Stomach (tissue), 19 donors: ENCODE measurements around the gene ATL1. TPM values are rescaled to one million over a fixed set of nuclear protein-coding genes. Genes with fewer than 3 reads are reported as not detected.
A peak's percentile ranks its signal among the peaks of the same experiment; 100 is the strongest.

Source experiments
- DNase-seq, 2 donors: peaks; one replicate each; pipeline versions ENCODE4 v3.0.0 to v3.0.0-alpha.2; 2013 to 2019
- H3K27ac ChIP-seq, 5 donors: fragments of 200-600 bp in 4 of 5; sonication (generic) in 4 of 5; one replicate each; pipeline ENCODE4 v1.5.1; 2013 to 2019; ENCODE audit warnings: mild to moderate bottlenecking in 1 of 5, moderate library complexity in 1 of 5
- H3K27me3 ChIP-seq, 3 donors: fragments of 200-600 bp; sonication (generic); one replicate each; pipeline ENCODE4 v1.5.1; 2017 to 2019; ENCODE audit warnings: mixed run types in 1 of 3
- H3K36me3 ChIP-seq, 4 donors: fragments of 200-600 bp; sonication (generic); 1 replicate in 3 of 4; 2 replicates in 1 of 4; pipeline ENCODE4 v1.5.1; 2016 to 2019
- H3K4me1 ChIP-seq, 4 donors: fragments of 200-600 bp; sonication (generic); one replicate each; pipeline ENCODE4 v1.5.1; 2016 to 2019
- H3K4me3 ChIP-seq, 4 donors: fragments of 200-600 bp; sonication (generic) in 3 of 4; one replicate each; pipeline ENCODE4 v1.5.1; 2016 to 2019; ENCODE audit warnings: mild to moderate bottlenecking in 1 of 4
- H3K9me3 ChIP-seq, 4 donors: fragments of 200-600 bp; sonication (generic); one replicate each; pipeline ENCODE4 v1.5.1; 2016 to 2019
- CTCF ChIP-seq, 7 experiments: fragments of 450-650 bp in 4 of 7; fragments of 200-600 bp in 3 of 7; sonication (generic) in 3 of 7; IDR thresholded peaks; one replicate each; pipeline ENCODE4 v1.5.1; 2016 to 2019; ENCODE audit warnings: antibody characterized with exemption in 7 of 7, control low read depth in 2 of 7, mild to moderate bottlenecking in 1 of 7
- EP300 ChIP-seq: sonication (generic); formaldehyde crosslinking; IDR thresholded peaks from one replicate; pipeline ENCODE4 v1.6.1; 2017; ENCODE audit warnings: antibody characterized with exemption
- POLR2A ChIP-seq, 4 donors: fragments of 450-650 bp; IDR thresholded peaks; one replicate each; pipeline ENCODE4 v1.6.1; 2016; ENCODE audit warnings: antibody characterized with exemption in 4 of 4, control low read depth in 2 of 4, mild to moderate bottlenecking in 1 of 4, moderate library complexity in 1 of 4
- POLR2AphosphoS5 ChIP-seq, 3 donors: sonication (generic); formaldehyde crosslinking; IDR thresholded peaks; one replicate each; pipeline ENCODE4 v1.6.1; 2016; ENCODE audit warnings: antibody characterized with exemption in 3 of 3
- WGBS, 5 donors: extraction: QIAGEN DNeasy Blood & Tissue Kit in 3 of 5; methylation state at CpG; one replicate each; pipeline versions ENCODE4 v1.1.5 to v1.1.7; 2013 to 2018; 5-methylcytosine and 5-hydroxymethylcytosine counted together
- intact Hi-C: fragments of 100-400 bp; cut with DNase I; formaldehyde crosslinking; loops from one replicate; pipeline ENCODE4 v1.15.1; 2023; ENCODE audit warnings: low total_unique reads
- long read RNA-seq, 10 donors: transcript quantifications; one replicate each; lab custom pipeline, GENCODE V29; 2026
- polyA plus RNA-seq, 3 donors: library from polyadenylated mRNA; stranded (reverse); fragments of 200-250 nt; gene quantifications; one replicate each; pipeline ENCODE4 v1.2.3, GENCODE V29; 2013
- total RNA-seq, 5 donors: library from RNA; depleted of rRNA; stranded (reverse); fragments of >200 nt; gene quantifications; one replicate each; pipeline versions ENCODE4 v1.1.0 to v1.2.3, GENCODE V29; 2014 to 2016
- donor health status: healthy with polysubstance abuse.
- donor health status: Bipolar disorder and iron deficiency.
- donor health status: healthy.

Gene ATL1
- 10 to 100 TPM in 1 of 5 donors, 1 to 10 TPM in 2, under 1 TPM in 2; 0.58 to 10.1 (median 1.8) TPM for total RNA-seq
- polyA plus RNA-seq, result 1 to 10 TPM; 2.6 to 4.0 (median 3.5) TPM
- long read RNA-seq, donor 1, result 0 reads
- long read RNA-seq, donor 2, partial matches to known transcripts, result 5 of 5 reads
- long read RNA-seq, donor 2, other reads (novel, unspliced or antisense), result 0 of 5 reads
- long read RNA-seq, donor 3, result 0 reads
- long read RNA-seq, donor 4, result 0 reads
- long read RNA-seq, donor 5, result 0 reads
- long read RNA-seq, donor 6, partial matches to known transcripts, result 5 of 5 reads
- long read RNA-seq, donor 6, other reads (novel, unspliced or antisense), result 0 of 5 reads
- long read RNA-seq, donor 7, partial matches to known transcripts, result 7 of 7 reads
- long read RNA-seq, donor 7, other reads (novel, unspliced or antisense), result 0 of 7 reads
- long read RNA-seq, donor 8, result 0 reads
- long read RNA-seq, donor 9, partial matches to known transcripts, result 5 of 5 reads
- long read RNA-seq, donor 9, other reads (novel, unspliced or antisense), result 0 of 5 reads
- long read RNA-seq, donor 10, result 0 reads

- Histone ChIP-seq H3K27me3 (no peaks in the 10 kb centered on the region), H3K4me1 (peaks cover 7 to 22% (median 20%) of the 10 kb centered on the region in 4 donors), H3K36me3 (no peaks in the 10 kb centered on the region), H3K27ac (peak within 1 kb of the TSS; percentile 85 to 94 (median 93)), H3K4me3 (peak within 1 kb of the TSS; percentile 77 to 93 (median 86)), H3K9me3 (no peaks in the 10 kb centered on the region)
- TF ChIP-seq EP300 (no peak), CTCF (IDR thresholded peaks at IDR 0.05) (no peak), POLR2AphosphoS5 (IDR thresholded peaks at IDR 0.05) (peak in 2 of 3 donors; percentile 6 to 25)
- DNase-seq, result peak; percentile 68 to 93
- intact Hi-C loops, result no loop called here
- 0 to 1% (median 0%) methylated on average over 13 to 66 of the region's 66 CpGs for WGBS, 5 donors
Measured at GRCh38 chr14:50559990-50560930, at the start of gene ATL1. TSS of gene ATL1 (plus strand) at chr14:50560145. CDS start at chr14:50560266, 121 bp downstream.

- no peak for DNase-seq
- no peaks in the 10 kb centered on the region for H3K27me3 ChIP-seq
- no peak for TF ChIP-seq EP300
- WGBS, 5 donors, result 47 to 79% (median 60%) methylated on average over 7 of the region's 7 CpGs
- H3K27ac ChIP-seq, result no peak overlapping the region
- H3K4me1 ChIP-seq, result peaks cover 0 to 25% (median 11%) of the 10 kb centered on the region in 4 donors
- H3K9me3 ChIP-seq, result no peaks in the 10 kb centered on the region
- H3K4me3 ChIP-seq, result no peak overlapping the region
- H3K36me3 ChIP-seq, result no peaks in the 10 kb centered on the region
- intact Hi-C loops, result no loop called here
Measured at GRCh38 chr14:50510157-50510556, 49.8 kb upstream of the ATL1 start.

- Histone ChIP-seq H3K27ac (no peak overlapping the region), H3K27me3 (no peaks in the 10 kb centered on the region), H3K9me3 (no peaks in the 10 kb centered on the region), H3K4me1 (peaks cover 0 to 27% (median 15%) of the 10 kb centered on the region in 4 donors), H3K4me3 (no peak overlapping the region), H3K36me3 (no peaks in the 10 kb centered on the region)
- intact Hi-C loops, result no loop called here
- whole genome bisulfite sequencing, 5 donors, result 87 to 93% (median 92%) methylated on average over 4 of the region's 4 CpGs
- TF ChIP-seq POLR2A (IDR thresholded peaks at IDR 0.05), result no peak
- no peak for TF ChIP-seq POLR2AphosphoS5 (IDR thresholded peaks at IDR 0.05)
- no peak for TF ChIP-seq EP300
- no peak for TF ChIP-seq CTCF (IDR thresholded peaks at IDR 0.05)
- no peak for DNase-seq
Measured at GRCh38 chr14:50512463-50512862, 47.5 kb upstream of the ATL1 start.

GRCh38 chr14:50516091-50516490, 43.9 kb upstream of the ATL1 start:
- Histone ChIP-seq H3K9me3 (no peaks in the 10 kb centered on the region), H3K27ac (no peak overlapping the region), H3K4me3 (no peak overlapping the region), H3K4me1 (peaks cover 2 to 24% (median 8%) of the 10 kb centered on the region in 4 donors), H3K36me3 (no peaks in the 10 kb centered on the region), H3K27me3 (no peaks in the 10 kb centered on the region)
- TF ChIP-seq CTCF (IDR thresholded peaks at IDR 0.05), result no peak
- no peak for TF ChIP-seq POLR2A (IDR thresholded peaks at IDR 0.05)
- TF ChIP-seq EP300, result no peak
- TF ChIP-seq POLR2AphosphoS5 (IDR thresholded peaks at IDR 0.05), result no peak
- intact Hi-C loops, result no loop called here
- WGBS, 5 donors, result 92 to 96% (median 93%) methylated on average over 2 of the region's 2 CpGs
- no peak for DNase-seq
